ENCODE measurements around the gene E2F4.

The E2F4 gene

DNA sequence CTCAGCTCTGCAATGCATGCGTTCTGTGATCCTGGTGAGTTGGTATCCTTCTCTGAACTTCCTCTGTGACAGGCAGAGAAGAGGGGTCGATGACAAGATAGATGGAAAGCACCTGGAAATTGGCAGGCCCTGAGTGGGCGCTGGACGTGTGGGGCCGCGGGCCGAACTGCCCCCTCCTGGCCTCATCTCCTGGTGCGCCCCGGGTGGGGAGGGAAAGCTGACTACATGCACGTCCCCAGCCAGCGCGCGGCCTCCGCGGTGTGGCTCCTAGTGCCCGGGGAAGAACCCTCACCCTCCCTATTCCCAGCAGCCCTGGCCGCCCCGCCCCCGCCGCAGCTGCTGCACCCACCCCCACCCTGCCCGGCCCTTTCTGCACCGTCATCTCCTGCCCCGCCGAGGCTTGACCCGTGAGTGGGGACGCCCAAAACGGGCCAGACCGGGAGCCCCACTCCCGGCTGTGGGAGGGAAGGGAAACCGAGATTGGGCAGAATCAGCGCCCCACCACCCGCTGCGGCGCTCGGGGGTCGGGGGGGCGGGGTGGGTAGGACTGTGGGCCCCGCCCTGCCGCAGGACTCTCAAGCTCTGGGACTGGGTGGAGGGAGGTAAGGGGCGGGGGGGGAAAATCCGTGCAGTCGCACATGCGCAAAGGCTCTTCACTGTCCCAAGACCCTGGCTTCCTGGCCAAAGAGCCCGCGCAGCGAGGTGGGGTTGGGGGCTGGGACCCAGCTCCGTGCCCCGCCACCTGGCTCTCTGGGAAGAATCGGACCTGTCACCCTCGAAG is 21.6 kb upstream of the E2F4 start, which contains the start of gene NOL3:
NOL3 (plus strand) TSS at position 371 of the 781 bp plus-strand sequence.
- TF ChIP-seq, protein P1, sequence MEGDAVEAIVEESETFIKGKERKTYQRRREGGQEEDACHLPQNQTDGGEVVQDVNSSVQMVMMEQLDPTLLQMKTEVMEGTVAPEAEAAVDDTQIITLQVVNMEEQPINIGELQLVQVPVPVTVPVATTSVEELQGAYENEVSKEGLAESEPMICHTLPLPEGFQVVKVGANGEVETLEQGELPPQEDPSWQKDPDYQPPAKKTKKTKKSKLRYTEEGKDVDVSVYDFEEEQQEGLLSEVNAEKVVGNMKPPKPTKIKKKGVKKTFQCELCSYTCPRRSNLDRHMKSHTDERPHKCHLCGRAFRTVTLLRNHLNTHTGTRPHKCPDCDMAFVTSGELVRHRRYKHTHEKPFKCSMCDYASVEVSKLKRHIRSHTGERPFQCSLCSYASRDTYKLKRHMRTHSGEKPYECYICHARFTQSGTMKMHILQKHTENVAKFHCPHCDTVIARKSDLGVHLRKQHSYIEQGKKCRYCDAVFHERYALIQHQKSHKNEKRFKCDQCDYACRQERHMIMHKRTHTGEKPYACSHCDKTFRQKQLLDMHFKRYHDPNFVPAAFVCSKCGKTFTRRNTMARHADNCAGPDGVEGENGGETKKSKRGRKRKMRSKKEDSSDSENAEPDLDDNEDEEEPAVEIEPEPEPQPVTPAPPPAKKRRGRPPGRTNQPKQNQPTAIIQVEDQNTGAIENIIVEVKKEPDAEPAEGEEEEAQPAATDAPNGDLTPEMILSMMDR (IDR thresholded peaks at IDR 0.05; ENCODE audit: control insufficient read depth, insufficient read depth, low read depth, low read length, missing control alignments) = peak; percentile 14
- peak within 1 kb of the TSS; percentile 50 for H3K4me3 ChIP-seq (ENCODE audit: control insufficient read depth, low read depth, low read length)
- DNase-seq (ENCODE audit: low read depth) = no peak

DNA sequence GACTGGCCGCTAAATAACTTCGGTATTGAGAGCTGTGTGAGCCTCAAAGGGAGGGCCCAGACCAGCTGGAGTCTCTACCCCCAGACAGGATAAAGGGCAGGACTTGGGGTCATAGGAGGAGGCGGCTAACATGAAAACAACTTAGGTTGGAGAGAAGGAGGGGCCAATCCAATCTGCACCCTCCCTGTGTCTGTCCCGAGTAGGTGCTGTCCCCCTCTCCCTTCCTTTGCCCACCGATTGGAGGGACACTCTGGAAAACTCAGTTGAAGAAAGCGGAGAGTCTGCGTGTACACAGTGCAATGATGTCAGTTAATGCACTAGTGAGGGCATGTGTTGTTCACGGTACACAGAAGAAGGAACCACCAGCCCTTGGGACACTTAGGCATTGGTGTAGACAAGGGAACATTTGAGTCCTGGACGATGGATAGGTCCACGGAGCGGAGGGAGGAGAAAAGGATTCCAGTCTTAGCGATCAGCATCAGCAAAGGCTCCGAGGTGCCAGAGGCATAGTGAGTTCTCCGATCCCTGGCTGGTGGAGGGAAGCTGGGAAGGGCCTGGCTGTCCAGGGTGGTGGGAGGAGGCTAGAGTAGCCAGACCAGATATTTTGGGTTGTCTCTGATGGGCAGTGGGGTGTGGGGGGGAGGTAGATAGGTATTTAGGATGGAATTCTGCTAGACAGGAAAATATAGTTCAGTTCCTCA is 20.9 kb upstream of the E2F4 start:
- DNase-seq (ENCODE audit: low read depth) = no peak
- H3K4me3 ChIP-seq (ENCODE audit: control insufficient read depth, low read depth, low read length) = peak overlapping the region; percentile 50
- TF ChIP-seq, protein P1 (IDR thresholded peaks at IDR 0.05; ENCODE audit: control insufficient read depth, insufficient read depth, low read depth, low read length, missing control alignments) = no peak

DNA sequence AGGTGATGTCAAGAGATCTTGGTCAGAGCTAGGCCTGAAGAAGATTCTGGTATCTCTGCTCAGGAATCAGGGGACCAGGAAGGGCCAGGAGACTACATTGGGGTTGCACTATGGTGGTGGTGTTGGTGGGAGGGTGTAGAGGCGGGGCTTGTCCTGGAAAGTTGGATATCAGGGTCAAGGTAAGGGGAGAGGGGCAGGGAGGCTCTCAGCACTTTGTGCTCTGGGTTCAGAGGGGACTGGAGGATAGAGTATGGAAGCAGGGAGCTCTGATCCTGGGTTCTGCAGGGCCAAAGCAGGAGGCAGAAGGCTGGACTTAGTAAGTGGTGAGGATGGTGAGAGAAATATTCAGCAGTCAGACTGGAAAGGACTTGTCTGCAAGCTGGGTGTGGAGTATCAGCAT is 18.6 kb upstream of the E2F4 start:
- peak overlapping the region; percentile 66 for H3K4me3 ChIP-seq (ENCODE audit: control insufficient read depth, low read depth, low read length)
- no peak for DNase-seq (ENCODE audit: low read depth)
- TF ChIP-seq, protein P1 (IDR thresholded peaks at IDR 0.05; ENCODE audit: control insufficient read depth, insufficient read depth, low read depth, low read length, missing control alignments) = no peak

DNA sequence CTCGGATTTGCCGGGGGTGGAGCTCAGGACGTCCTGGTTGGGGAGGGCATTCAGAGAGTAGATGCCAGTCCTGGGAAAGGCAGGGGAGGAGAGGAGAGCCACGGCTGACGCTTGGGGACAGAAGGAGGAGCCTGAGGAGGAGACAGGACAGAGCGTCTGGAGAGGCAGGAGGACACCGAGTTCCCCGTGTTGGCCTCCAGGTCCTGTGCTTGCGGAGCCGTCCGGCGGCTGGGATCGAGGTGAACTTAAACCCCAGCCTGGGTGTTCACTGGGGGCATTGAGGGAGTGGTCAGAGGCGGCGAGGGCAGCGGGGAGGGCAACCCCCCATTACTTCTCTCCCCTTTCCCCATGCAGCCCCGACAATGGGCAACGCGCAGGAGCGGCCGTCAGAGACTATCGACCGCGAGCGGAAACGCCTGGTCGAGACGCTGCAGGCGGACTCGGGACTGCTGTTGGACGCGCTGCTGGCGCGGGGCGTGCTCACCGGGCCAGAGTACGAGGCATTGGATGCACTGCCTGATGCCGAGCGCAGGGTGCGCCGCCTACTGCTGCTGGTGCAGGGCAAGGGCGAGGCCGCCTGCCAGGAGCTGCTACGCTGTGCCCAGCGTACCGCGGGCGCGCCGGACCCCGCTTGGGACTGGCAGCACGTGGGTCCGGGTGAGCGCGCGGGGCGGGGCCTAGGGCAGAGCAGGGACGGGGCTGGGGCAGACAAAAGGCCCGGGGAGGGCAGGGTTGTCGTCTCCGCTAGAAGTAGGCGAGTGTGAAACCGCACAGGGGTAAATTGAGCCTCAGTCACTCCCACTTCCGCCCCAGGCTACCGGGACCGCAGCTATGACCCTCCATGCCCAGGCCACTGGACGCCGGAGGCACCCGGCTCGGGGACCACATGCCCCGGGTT is 17.9 kb upstream of the E2F4 start:
- peak overlapping the region; percentile 66 for H3K4me3 ChIP-seq (ENCODE audit: control insufficient read depth, low read depth, low read length)
- no peak for DNase-seq (ENCODE audit: low read depth)
- TF ChIP-seq, protein P1 (IDR thresholded peaks at IDR 0.05; ENCODE audit: control insufficient read depth, insufficient read depth, low read depth, low read length, missing control alignments) = peak; percentile 41

DNA sequence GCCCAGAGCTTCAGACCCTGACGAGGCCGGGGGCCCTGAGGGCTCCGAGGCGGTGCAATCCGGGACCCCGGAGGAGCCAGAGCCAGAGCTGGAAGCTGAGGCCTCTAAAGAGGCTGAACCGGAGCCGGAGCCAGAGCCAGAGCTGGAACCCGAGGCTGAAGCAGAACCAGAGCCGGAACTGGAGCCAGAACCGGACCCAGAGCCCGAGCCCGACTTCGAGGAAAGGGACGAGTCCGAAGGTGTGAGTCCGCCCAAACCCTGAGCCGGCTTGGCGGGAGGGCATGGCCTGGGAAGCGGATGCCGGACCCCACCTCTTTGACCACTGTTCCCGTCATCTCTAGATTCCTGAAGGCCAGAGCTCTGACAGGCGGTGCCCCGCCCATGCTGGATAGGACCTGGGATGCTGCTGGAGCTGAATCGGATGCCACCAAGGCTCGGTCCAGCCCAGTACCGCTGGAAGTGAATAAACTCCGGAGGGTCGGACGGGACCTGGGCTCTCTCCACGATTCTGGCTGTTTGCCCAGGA is 17.2 kb upstream of the E2F4 start:
- TF ChIP-seq, protein P1 (IDR thresholded peaks at IDR 0.05; ENCODE audit: control insufficient read depth, insufficient read depth, low read depth, low read length, missing control alignments) = no peak
- DNase-seq (ENCODE audit: low read depth) = no peak
- peak overlapping the region; percentile 66; the same call in 1 of the 2 replicates for H3K4me3 ChIP-seq (ENCODE audit: control insufficient read depth, low read depth, low read length)

DNA sequence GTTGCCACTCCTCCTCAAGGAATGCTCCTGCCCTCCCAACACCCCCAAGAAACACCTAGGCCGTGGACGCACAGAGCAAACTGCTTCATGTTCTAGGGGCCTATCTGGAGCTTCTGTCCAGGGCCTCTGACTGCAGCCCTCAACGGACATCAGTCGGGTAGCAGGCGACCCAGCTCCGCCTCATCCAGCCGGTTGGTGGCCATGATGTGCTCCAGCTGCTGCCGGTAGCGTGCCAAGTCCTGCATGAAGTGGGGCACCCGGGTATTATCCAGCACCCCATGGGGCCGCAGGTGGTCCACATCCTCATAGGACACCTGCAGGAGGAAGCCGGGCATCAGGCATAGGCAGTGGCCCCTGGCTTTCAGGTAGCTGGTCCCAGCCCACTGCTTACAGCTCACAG is 15.3 kb upstream of the E2F4 start:
- DNase-seq (ENCODE audit: low read depth) = no peak
- TF ChIP-seq, protein P1 (IDR thresholded peaks at IDR 0.05; ENCODE audit: control insufficient read depth, insufficient read depth, low read depth, low read length, missing control alignments) = no peak
- H3K4me3 ChIP-seq (ENCODE audit: control insufficient read depth, low read depth, low read length) = no peak overlapping the region
